OCI-LY1 (cell line): ENCODE measurements around the gene CHN1.

Experiments used
- H2AFZ ChIP-seq: fragments of 200-600 bp; sonication (generic), shearing (Covaris generic); 2 replicates; pipeline ENCODE4 v1.6.0; 2014; ENCODE audit warnings: antibody characterized with exemption, mild to moderate bottlenecking, low read length
- H3F3A ChIP-seq: fragments of 200-600 bp; sonication (generic), shearing (Covaris generic); 2 replicates; pipeline ENCODE4 v1.6.0; 2014; ENCODE audit warnings: mild to moderate bottlenecking, antibody characterized with exemption, low read length, moderate library complexity; ENCODE audit not compliant: insufficient read depth
- H3K27ac ChIP-seq: fragments of 200-600 bp; sonication (generic); 2 replicates; pipeline ENCODE4 v1.5.1; 2014; ENCODE audit warnings: low read length, mixed run types, mild to moderate bottlenecking, low read depth; ENCODE audit not compliant: poor library complexity, severe bottlenecking
- H3K27me3 ChIP-seq: fragments of 200-600 bp; sonication (generic); 2 replicates; pipeline ENCODE4 v1.6.0; 2014; ENCODE audit warnings: antibody characterized with exemption, mild to moderate bottlenecking, low read length, moderate library complexity; ENCODE audit not compliant: insufficient read depth
- H3K36me3 ChIP-seq: fragments of 200-600 bp; sonication (generic); 2 replicates; pipeline ENCODE4 v1.6.1; 2014; ENCODE audit warnings: mild to moderate bottlenecking, antibody characterized with exemption, low read length, moderate library complexity, mixed read lengths; ENCODE audit not compliant: insufficient read depth
- H3K4me1 ChIP-seq: fragments of 200-600 bp; sonication (generic); 2 replicates; pipeline ENCODE4 v1.5.1; 2014; ENCODE audit warnings: mild to moderate bottlenecking, low read length, moderate library complexity; ENCODE audit not compliant: insufficient read depth, severe bottlenecking
- H3K4me2 ChIP-seq: fragments of 200-600 bp; sonication (generic), shearing (Covaris generic); 2 replicates; pipeline ENCODE4 v1.6.1; 2014; ENCODE audit warnings: low read length
- H3K4me3 ChIP-seq: fragments of 200-600 bp; sonication (generic); 2 replicates; pipeline ENCODE4 v1.5.1; 2014; ENCODE audit warnings: low read length, low read depth, mild to moderate bottlenecking, mixed read lengths; ENCODE audit not compliant: poor library complexity, severe bottlenecking
- H3K79me2 ChIP-seq: fragments of 200-600 bp; shearing (Covaris generic); 2 replicates; pipeline ENCODE4 v1.6.1; 2016; ENCODE audit warnings: mixed run types, low read length, mixed read lengths; ENCODE audit not compliant: insufficient read depth
- H3K9ac ChIP-seq: fragments of 200-600 bp; sonication (generic), shearing (Covaris generic); 2 replicates; pipeline ENCODE4 v1.6.1; 2014; ENCODE audit warnings: mild to moderate bottlenecking, low read length, mixed read lengths
- H3K9me2 ChIP-seq: fragments of 200-600 bp; sonication (generic), shearing (Covaris generic); 2 replicates; pipeline ENCODE4 v1.6.1; 2014; ENCODE audit warnings: low read depth, mild to moderate bottlenecking, low read length, mixed read lengths
- H3K9me3 ChIP-seq: fragments of 200-600 bp; shearing (Covaris generic); 2 replicates; pipeline ENCODE4 v1.6.1; 2014; ENCODE audit warnings: low read length, mixed read lengths
- H4K20me1 ChIP-seq: fragments of 200-600 bp; sonication (generic), shearing (Covaris generic); 2 replicates; pipeline ENCODE4 v1.6.0; 2016; ENCODE audit warnings: mild to moderate bottlenecking, low read length; ENCODE audit not compliant: insufficient read depth
- CTCF ChIP-seq: fragments of 200-600 bp; sonication (generic), shearing (Covaris generic); IDR thresholded peaks from 2 replicates; pipeline ENCODE4 v1.5.1; 2017; ENCODE audit warnings: mild to moderate bottlenecking, antibody characterized with exemption, low read length, moderate library complexity, mixed read lengths
- EZH2 ChIP-seq: fragments of 200-600 bp; sonication (generic), shearing (Covaris generic); IDR thresholded peaks from 2 replicates; pipeline ENCODE4 v1.8.0; 2017; ENCODE audit warnings: borderline replicate concordance, mixed run types, mild to moderate bottlenecking, antibody characterized with exemption, low read length, moderate library complexity, mixed read lengths

The CHN1 gene

GRCh38 chr2:174789001-174789400 lies 216.2 kb downstream of the CHN1 start:
- Histone ChIP-seq H3K27me3 (no peaks in the 10 kb centered on the region), H4K20me1 (no peaks in the 10 kb centered on the region), H3F3A (no peaks in the 10 kb centered on the region), H3K4me1 (peaks cover 21% of the 10 kb centered on the region), H3K79me2 (no peaks in the 10 kb centered on the region), H3K36me3 (no peaks in the 10 kb centered on the region), H3K27ac (no peak overlapping the region), H3K9me2 (no peaks in the 10 kb centered on the region), H2AFZ (peak overlapping the region; percentile 83), H3K9ac (peak overlapping the region; percentile 55; the same call in 1 of the 2 replicates), H3K4me2 (peak overlapping the region; percentile 86), H3K9me3 (no peaks in the 10 kb centered on the region), H3K4me3 (peak overlapping the region; percentile 62)
- no peak for TF ChIP-seq EZH2
- TF ChIP-seq CTCF, result no peak

- peak overlapping the region; percentile 62 for H3K4me3 ChIP-seq
- no peak overlapping the region for H3K27ac ChIP-seq
- peak overlapping the region; percentile 55; the same call in 1 of the 2 replicates for H3K9ac ChIP-seq
Measured at GRCh38 chr2:174788291-174788929, 216.8 kb downstream of the CHN1 start.

GRCh38 chr2:174787487-174788205 lies 217.5 kb downstream of the CHN1 start:
- H3K79me2 ChIP-seq, result no peaks in the 10 kb centered on the region
- H2AFZ ChIP-seq, result no peak overlapping the region
- H4K20me1 ChIP-seq, result no peaks in the 10 kb centered on the region
- H3K36me3 ChIP-seq, result no peaks in the 10 kb centered on the region
- H3F3A ChIP-seq, result no peaks in the 10 kb centered on the region
- H3K4me1 ChIP-seq, result peaks cover 21% of the 10 kb centered on the region
- no peaks in the 10 kb centered on the region for H3K9me3 ChIP-seq
- peak overlapping the region; percentile 86; the same call in 1 of the 2 replicates for H3K4me2 ChIP-seq
- no peak for TF ChIP-seq CTCF
- no peak for TF ChIP-seq EZH2
- no peaks in the 10 kb centered on the region for H3K9me2 ChIP-seq
- no peak overlapping the region; the same call in 1 of the 2 replicates for H3K9ac ChIP-seq
- H3K4me3 ChIP-seq, result peak overlapping the region; percentile 62
- H3K27me3 ChIP-seq, result no peaks in the 10 kb centered on the region
- no peak overlapping the region for H3K27ac ChIP-seq

More at GRCh38 chr2:174788291-174788929, 216.8 kb downstream of the CHN1 start:
- no peaks in the 10 kb centered on the region for H3K36me3 ChIP-seq
- peak overlapping the region; percentile 83 for H2AFZ ChIP-seq
- H3F3A ChIP-seq, result no peaks in the 10 kb centered on the region
- H3K79me2 ChIP-seq, result no peaks in the 10 kb centered on the region
- H3K9me2 ChIP-seq, result no peaks in the 10 kb centered on the region
- no peaks in the 10 kb centered on the region for H3K9me3 ChIP-seq
- no peak for TF ChIP-seq EZH2
- no peak for TF ChIP-seq CTCF
- H4K20me1 ChIP-seq, result no peaks in the 10 kb centered on the region
- H3K4me2 ChIP-seq, result peak overlapping the region; percentile 86
- H3K27me3 ChIP-seq, result no peaks in the 10 kb centered on the region
- peaks cover 21% of the 10 kb centered on the region for H3K4me1 ChIP-seq
